ENCODE data around the gene KIF26B. TPM values are rescaled to one million over a fixed set of nuclear protein-coding genes. Genes with fewer than 3 reads are reported as not detected.

The KIF26B gene
- total and polyA plus RNA-seq, 10 of the 15 experiments (the other 5 are each of a cell fraction or from before 2014, with no cell fraction given), result 0.35 to 11.6 (median 2.2) TPM

- ChIA-PET RAD21 (ENCODE audit: unreplicated experiment) (no interaction called here), SMC1A (ENCODE audit: uncharacterized antibody, unreplicated experiment) (interaction anchor here (1.2 kb wide), 1 partner anchor 13 kb away, joined by 4 read pairs; no protein-coding TSS in a partner anchor), POLR2A (no interaction called here), CTCF (interaction anchor here (0.7 kb wide), 2 partner anchors 62 to 743 kb away, joined by 3 to 4 read pairs; no protein-coding TSS in a partner anchor)
- H3K4me3 ChIP-seq, result no peak overlapping the region
- no peak for FAIRE-seq
- no peak overlapping the region for H2AFZ ChIP-seq (ENCODE audit: control insufficient read depth, low read depth, low read length)
- no peak overlapping the region for H3K27ac ChIP-seq (ENCODE audit: control insufficient read depth, insufficient read depth)
- no peaks in the 10 kb centered on the region for H3K27me3 ChIP-seq (replicated peaks in 1 of 2; ENCODE audit: control insufficient read depth in 2 of 2, insufficient read depth in 2 of 2, low read length in 1 of 2)
- TF ChIP-seq SP1 (IDR thresholded peaks at IDR 0.05; ENCODE audit: low read depth, low read length), result no peak
- no peak for TF ChIP-seq NR2C2 (IDR thresholded peaks at IDR 0.05; ENCODE audit: borderline replicate concordance, control insufficient read depth, insufficient read length, low read depth)
- TF ChIP-seq, protein P1, sequence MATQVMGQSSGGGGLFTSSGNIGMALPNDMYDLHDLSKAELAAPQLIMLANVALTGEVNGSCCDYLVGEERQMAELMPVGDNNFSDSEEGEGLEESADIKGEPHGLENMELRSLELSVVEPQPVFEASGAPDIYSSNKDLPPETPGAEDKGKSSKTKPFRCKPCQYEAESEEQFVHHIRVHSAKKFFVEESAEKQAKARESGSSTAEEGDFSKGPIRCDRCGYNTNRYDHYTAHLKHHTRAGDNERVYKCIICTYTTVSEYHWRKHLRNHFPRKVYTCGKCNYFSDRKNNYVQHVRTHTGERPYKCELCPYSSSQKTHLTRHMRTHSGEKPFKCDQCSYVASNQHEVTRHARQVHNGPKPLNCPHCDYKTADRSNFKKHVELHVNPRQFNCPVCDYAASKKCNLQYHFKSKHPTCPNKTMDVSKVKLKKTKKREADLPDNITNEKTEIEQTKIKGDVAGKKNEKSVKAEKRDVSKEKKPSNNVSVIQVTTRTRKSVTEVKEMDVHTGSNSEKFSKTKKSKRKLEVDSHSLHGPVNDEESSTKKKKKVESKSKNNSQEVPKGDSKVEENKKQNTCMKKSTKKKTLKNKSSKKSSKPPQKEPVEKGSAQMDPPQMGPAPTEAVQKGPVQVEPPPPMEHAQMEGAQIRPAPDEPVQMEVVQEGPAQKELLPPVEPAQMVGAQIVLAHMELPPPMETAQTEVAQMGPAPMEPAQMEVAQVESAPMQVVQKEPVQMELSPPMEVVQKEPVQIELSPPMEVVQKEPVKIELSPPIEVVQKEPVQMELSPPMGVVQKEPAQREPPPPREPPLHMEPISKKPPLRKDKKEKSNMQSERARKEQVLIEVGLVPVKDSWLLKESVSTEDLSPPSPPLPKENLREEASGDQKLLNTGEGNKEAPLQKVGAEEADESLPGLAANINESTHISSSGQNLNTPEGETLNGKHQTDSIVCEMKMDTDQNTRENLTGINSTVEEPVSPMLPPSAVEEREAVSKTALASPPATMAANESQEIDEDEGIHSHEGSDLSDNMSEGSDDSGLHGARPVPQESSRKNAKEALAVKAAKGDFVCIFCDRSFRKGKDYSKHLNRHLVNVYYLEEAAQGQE (IDR thresholded peaks at IDR 0.05; ENCODE audit: low read depth, low read length), result no peak
- TF ChIP-seq GABPA (IDR thresholded peaks at IDR 0.05; ENCODE audit: low read depth), result no peak
- no peak for TF ChIP-seq RELA (IDR thresholded peaks at IDR 0.05; ENCODE audit: borderline replicate concordance, partially characterized antibody)
- no peak for TF ChIP-seq TARDBP (IDR thresholded peaks at IDR 0.05; ENCODE audit: borderline replicate concordance)
- TF ChIP-seq EED (IDR thresholded peaks at IDR 0.05; ENCODE audit: low read depth), result no peak
- no peak for TF ChIP-seq ZNF384 (IDR thresholded peaks at IDR 0.05; ENCODE audit: borderline replicate concordance, low read depth, low read length)
- TF ChIP-seq ZNF274 (IDR thresholded peaks at IDR 0.05; ENCODE audit: insufficient read depth, insufficient read length), result no peak
- TF ChIP-seq, protein P2, sequence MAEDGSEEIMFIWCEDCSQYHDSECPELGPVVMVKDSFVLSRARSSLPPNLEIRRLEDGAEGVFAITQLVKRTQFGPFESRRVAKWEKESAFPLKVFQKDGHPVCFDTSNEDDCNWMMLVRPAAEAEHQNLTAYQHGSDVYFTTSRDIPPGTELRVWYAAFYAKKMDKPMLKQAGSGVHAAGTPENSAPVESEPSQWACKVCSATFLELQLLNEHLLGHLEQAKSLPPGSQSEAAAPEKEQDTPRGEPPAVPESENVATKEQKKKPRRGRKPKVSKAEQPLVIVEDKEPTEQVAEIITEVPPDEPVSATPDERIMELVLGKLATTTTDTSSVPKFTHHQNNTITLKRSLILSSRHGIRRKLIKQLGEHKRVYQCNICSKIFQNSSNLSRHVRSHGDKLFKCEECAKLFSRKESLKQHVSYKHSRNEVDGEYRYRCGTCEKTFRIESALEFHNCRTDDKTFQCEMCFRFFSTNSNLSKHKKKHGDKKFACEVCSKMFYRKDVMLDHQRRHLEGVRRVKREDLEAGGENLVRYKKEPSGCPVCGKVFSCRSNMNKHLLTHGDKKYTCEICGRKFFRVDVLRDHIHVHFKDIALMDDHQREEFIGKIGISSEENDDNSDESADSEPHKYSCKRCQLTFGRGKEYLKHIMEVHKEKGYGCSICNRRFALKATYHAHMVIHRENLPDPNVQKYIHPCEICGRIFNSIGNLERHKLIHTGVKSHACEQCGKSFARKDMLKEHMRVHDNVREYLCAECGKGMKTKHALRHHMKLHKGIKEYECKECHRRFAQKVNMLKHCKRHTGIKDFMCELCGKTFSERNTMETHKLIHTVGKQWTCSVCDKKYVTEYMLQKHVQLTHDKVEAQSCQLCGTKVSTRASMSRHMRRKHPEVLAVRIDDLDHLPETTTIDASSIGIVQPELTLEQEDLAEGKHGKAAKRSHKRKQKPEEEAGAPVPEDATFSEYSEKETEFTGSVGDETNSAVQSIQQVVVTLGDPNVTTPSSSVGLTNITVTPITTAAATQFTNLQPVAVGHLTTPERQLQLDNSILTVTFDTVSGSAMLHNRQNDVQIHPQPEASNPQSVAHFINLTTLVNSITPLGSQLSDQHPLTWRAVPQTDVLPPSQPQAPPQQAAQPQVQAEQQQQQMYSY (CRISPR knock-in tag; IDR thresholded peaks at IDR 0.05), result no peak
- TF ChIP-seq MEF2A (IDR thresholded peaks at IDR 0.05; ENCODE audit: insufficient read depth, low read depth, low read length), result no peak
- no peak for TF ChIP-seq SREBF1 (IDR thresholded peaks at IDR 0.05; ENCODE audit: low read length)
- no peak for TF ChIP-seq PAX8 (IDR thresholded peaks at IDR 0.05)
- TF ChIP-seq HDGF (IDR thresholded peaks at IDR 0.05), result no peak
- TF ChIP-seq SREBF2 (IDR thresholded peaks at IDR 0.05; ENCODE audit: low read length), result no peak
- TF ChIP-seq, protein P3, sequence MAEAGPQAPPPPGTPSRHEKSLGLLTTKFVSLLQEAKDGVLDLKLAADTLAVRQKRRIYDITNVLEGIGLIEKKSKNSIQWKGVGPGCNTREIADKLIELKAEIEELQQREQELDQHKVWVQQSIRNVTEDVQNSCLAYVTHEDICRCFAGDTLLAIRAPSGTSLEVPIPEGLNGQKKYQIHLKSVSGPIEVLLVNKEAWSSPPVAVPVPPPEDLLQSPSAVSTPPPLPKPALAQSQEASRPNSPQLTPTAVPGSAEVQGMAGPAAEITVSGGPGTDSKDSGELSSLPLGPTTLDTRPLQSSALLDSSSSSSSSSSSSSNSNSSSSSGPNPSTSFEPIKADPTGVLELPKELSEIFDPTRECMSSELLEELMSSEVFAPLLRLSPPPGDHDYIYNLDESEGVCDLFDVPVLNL (IDR thresholded peaks at IDR 0.05; ENCODE audit: low read depth, low read length), result no peak
- H4K20me1 ChIP-seq (ENCODE audit: control insufficient read depth, insufficient read depth), result no peaks in the 10 kb centered on the region; the same call in 1 of the 2 replicates
- H3K9me3 ChIP-seq (replicated peaks; ENCODE audit: control insufficient read depth, insufficient read depth, low read length), result no peaks in the 10 kb centered on the region
- in situ Hi-C loops (cut with MboI) (no loop called here), intact Hi-C loops (cut with micrococcal nuclease; ENCODE audit: unreplicated experiment) (loop anchor here (10.0 kb wide), 1 partner anchor 297 kb away; no protein-coding TSS in a partner anchor)
- BruUV-seq (replicated peaks), result no TSS peak
- H3K36me3 ChIP-seq (ENCODE audit: control insufficient read depth in 2 of 2, insufficient read depth in 2 of 2, low read length in 1 of 2), result no peaks in the 10 kb centered on the region; a peak in 2 of 4 replicates
- 52% methylated on average over 5 of the region's 5 CpGs for WGBS (ENCODE audit: insufficient coverage, insufficient replicate concordance, low lambda C conversion rate, missing lambda C conversion rate)
- no peaks in the 10 kb centered on the region for H3K4me1 ChIP-seq (ENCODE audit: control insufficient read depth, insufficient read depth, low read length)
- no peaks in the 10 kb centered on the region for H3K79me2 ChIP-seq (ENCODE audit: control insufficient read depth, insufficient read depth, low read length)
- no peak for DNase-seq (ENCODE audit: low read depth, low spot score)
- no peak overlapping the region for H3K9ac ChIP-seq (ENCODE audit: control insufficient read depth, insufficient read depth, low read length)
- H3K4me2 ChIP-seq (ENCODE audit: control insufficient read depth, insufficient read depth), result no peak overlapping the region
- no peak for ATAC-seq
Observed at GRCh38 chr1:245707941-245708340, 553.2 kb downstream of the KIF26B start.
